Neural cell (in vitro differentiated cells): ENCODE data around the gene KRT35. TPM values are rescaled to one million over a fixed set of nuclear protein-coding genes. Genes with fewer than 3 reads are reported as not detected.

Experiments used
- H2AFZ ChIP-seq: fragments of 200-600, 300-800 bp; sonication (generic), shearing (Covaris generic); 2 replicates; pipeline ENCODE4 v1.6.0; 2014; ENCODE audit warnings: low read depth, mild to moderate bottlenecking, antibody characterized with exemption, low read length, moderate library complexity
- H3F3A ChIP-seq: fragments of 200-600 bp; shearing (Covaris generic); 2 replicates; pipeline ENCODE4 v1.6.1; 2016; ENCODE audit warnings: mild to moderate bottlenecking, moderate library complexity, mixed read lengths, antibody characterized with exemption, low read length; ENCODE audit not compliant: insufficient read depth, poor library complexity, severe bottlenecking
- H3K27ac ChIP-seq: fragments of 200-600, 300-800 bp; sonication (generic), shearing (Covaris generic); 2 replicates; pipeline ENCODE4 v1.5.1; 2014; ENCODE audit warnings: mild to moderate bottlenecking, low read length, moderate library complexity
- H3K27me3 ChIP-seq: fragments of 300-800, 200-600 bp; sonication (generic), shearing (Covaris generic); 2 replicates; pipeline ENCODE4 v1.6.0; 2014; ENCODE audit warnings: mild to moderate bottlenecking, low read depth, low read length, moderate library complexity; ENCODE audit not compliant: insufficient read depth
- H3K36me3 ChIP-seq: fragments of 300-800, 200-600 bp; sonication (generic), shearing (Covaris generic); 2 replicates; pipeline ENCODE4 v1.5.1; 2014; ENCODE audit warnings: mild to moderate bottlenecking, antibody characterized with exemption, low read length, moderate library complexity; ENCODE audit not compliant: insufficient read depth
- H3K4me2 ChIP-seq: fragments of 300-800, 200-600 bp; sonication (generic), shearing (Covaris generic); 2 replicates; pipeline ENCODE4 v1.6.0; 2014; ENCODE audit warnings: mild to moderate bottlenecking, low read length
- H3K4me3 ChIP-seq: fragments of 300-800, 200-600 bp; sonication (generic), shearing (Covaris generic); 2 replicates; pipeline ENCODE4 v1.5.1; 2014; ENCODE audit warnings: mild to moderate bottlenecking, low read length, moderate library complexity
- H3K79me2 ChIP-seq: fragments of 200-600 bp; shearing (Covaris generic); replicated peaks from 2 replicates; pipeline ENCODE4 v1.6.0; 2014; ENCODE audit warnings: mild to moderate bottlenecking, low read length, moderate library complexity; ENCODE audit not compliant: insufficient read depth
- H3K9ac ChIP-seq: fragments of 300-800, 200-600 bp; sonication (generic), shearing (Covaris generic); 2 replicates; pipeline ENCODE4 v1.6.1; 2016; ENCODE audit warnings: mild to moderate bottlenecking, low read length, mixed read lengths
- H3K9me2 ChIP-seq: fragments of 200-600 bp; shearing (Covaris generic); 2 replicates; pipeline ENCODE4 v1.6.1; 2016; ENCODE audit warnings: mild to moderate bottlenecking, low read length, mixed read lengths; ENCODE audit not compliant: insufficient read depth
- H3K9me3 ChIP-seq: fragments of 200-600, 300-800 bp; sonication (generic), shearing (Covaris generic); 2 replicates; pipeline ENCODE4 v1.6.1; 2016; ENCODE audit warnings: mild to moderate bottlenecking, mixed run types, low read length, moderate library complexity, mixed read lengths
- H4K20me1 ChIP-seq: fragments of 200-600 bp; shearing (Covaris generic); 2 replicates; pipeline ENCODE4 v1.6.1; 2016; ENCODE audit warnings: mild to moderate bottlenecking, mixed run types; ENCODE audit not compliant: insufficient read depth
- CTCF ChIP-seq: fragments of 450-650 bp; IDR thresholded peaks from 2 replicates; pipeline ENCODE4 v1.5.1; 2014; ENCODE audit warnings: antibody characterized with exemption, mild to moderate bottlenecking, moderate library complexity; ENCODE audit not compliant: poor library complexity, severe bottlenecking
- EP300 ChIP-seq: fragments of 450-650 bp; conservative IDR thresholded peaks from 2 replicates; pipeline ENCODE4 v1.6.1; 2014; ENCODE audit warnings: antibody characterized with exemption, mild to moderate bottlenecking, moderate library complexity; ENCODE audit not compliant: poor library complexity, severe bottlenecking
- EZH2 ChIP-seq: fragments of 200-600, 300-800 bp; shearing (Covaris generic), sonication (generic); IDR thresholded peaks from 2 replicates; pipeline ENCODE4 v1.6.1; 2014; ENCODE audit warnings: antibody characterized with exemption, low read length, borderline replicate concordance, mild to moderate bottlenecking; ENCODE audit not compliant: insufficient read depth, poor library complexity, severe bottlenecking
- MXI1 ChIP-seq: fragments of 450-650 bp; conservative IDR thresholded peaks from 2 replicates; pipeline ENCODE4 v1.6.1; 2014; ENCODE audit warnings: antibody characterized with exemption, mild to moderate bottlenecking; ENCODE audit not compliant: poor library complexity, severe bottlenecking
- POLR2AphosphoS5 ChIP-seq: IDR thresholded peaks from 2 replicates; pipeline ENCODE4 v1.6.1; 2012
- RAD21 ChIP-seq: fragments of 450-650 bp; conservative IDR thresholded peaks from 2 replicates; pipeline ENCODE4 v1.6.1; 2014; ENCODE audit warnings: antibody characterized with exemption, mild to moderate bottlenecking, moderate library complexity
- REST ChIP-seq: IDR thresholded peaks from 2 replicates; pipeline ENCODE4 v1.6.1; 2012; ENCODE audit warnings: borderline replicate concordance
- SMC3 ChIP-seq: fragments of 450-650 bp; conservative IDR thresholded peaks from 2 replicates; pipeline ENCODE4 v1.6.1; 2014; ENCODE audit warnings: antibody characterized with exemption, mild to moderate bottlenecking, moderate library complexity; ENCODE audit not compliant: poor library complexity
- TAF1 ChIP-seq: IDR thresholded peaks from 2 replicates; pipeline ENCODE4 v1.6.1; 2012; ENCODE audit warnings: low read depth
- polyA plus RNA-seq: library from polyadenylated mRNA; depleted of rRNA; stranded (reverse); fragments of >200 nt; gene quantifications from 2 replicates; pipeline ENCODE4 v1.2.3, GENCODE V29; 2014

The KRT35 gene
- polyA plus RNA-seq, 1 donor from 2014 or later, result not detected

- Histone ChIP-seq H3K27ac (no peak overlapping the region), H3K9ac (no peak overlapping the region), H3K36me3 (no peaks in the 10 kb centered on the region), H3K4me3 (no peak overlapping the region), H3K9me3 (no peaks in the 10 kb centered on the region), H3F3A (no peaks in the 10 kb centered on the region), H3K4me2 (no peak overlapping the region), H2AFZ (no peak overlapping the region), H3K9me2 (no peaks in the 10 kb centered on the region), H4K20me1 (no peaks in the 10 kb centered on the region), H3K27me3 (no peaks in the 10 kb centered on the region), H3K79me2 (no peaks in the 10 kb centered on the region)
- TF ChIP-seq TAF1, result no peak
Measured at GRCh38 chr17:41513168-41513547, 32.2 kb upstream of the KRT35 start.

GRCh38 chr17:41512546-41513167 lies 31.7 kb upstream of the KRT35 start:
- H3K9me3 ChIP-seq, result no peaks in the 10 kb centered on the region
- H3K27ac ChIP-seq, result no peak overlapping the region
- H3K27me3 ChIP-seq, result no peaks in the 10 kb centered on the region
- no peaks in the 10 kb centered on the region for H3F3A ChIP-seq
- no peak overlapping the region for H3K9ac ChIP-seq
- no peak for TF ChIP-seq POLR2AphosphoS5
- TF ChIP-seq EZH2, result no peak
- no peak for TF ChIP-seq EP300
- no peak for TF ChIP-seq SMC3
- TF ChIP-seq TAF1, result no peak
- no peak for TF ChIP-seq CTCF
- no peak for TF ChIP-seq RAD21
- TF ChIP-seq REST, result no peak
- no peak for TF ChIP-seq MXI1
- no peak overlapping the region for H3K4me2 ChIP-seq
- no peaks in the 10 kb centered on the region for H3K36me3 ChIP-seq
- H3K4me3 ChIP-seq, result no peak overlapping the region
- H2AFZ ChIP-seq, result no peak overlapping the region
- H3K79me2 ChIP-seq, result no peaks in the 10 kb centered on the region
- H4K20me1 ChIP-seq, result no peaks in the 10 kb centered on the region
- no peaks in the 10 kb centered on the region for H3K9me2 ChIP-seq

- Histone ChIP-seq H3K79me2 (no peaks in the 10 kb centered on the region), H3F3A (no peaks in the 10 kb centered on the region), H3K27me3 (no peaks in the 10 kb centered on the region), H3K36me3 (no peaks in the 10 kb centered on the region), H2AFZ (no peak overlapping the region), H3K9me3 (no peaks in the 10 kb centered on the region), H4K20me1 (no peaks in the 10 kb centered on the region), H3K4me2 (no peak overlapping the region), H3K9me2 (no peaks in the 10 kb centered on the region), H3K27ac (no peak overlapping the region), H3K4me3 (no peak overlapping the region), H3K9ac (no peak overlapping the region)
- no peak for TF ChIP-seq TAF1
- no peak for TF ChIP-seq EP300
- no peak for TF ChIP-seq EZH2
- no peak for TF ChIP-seq CTCF
- no peak for TF ChIP-seq REST
- TF ChIP-seq POLR2AphosphoS5, result no peak
- no peak for TF ChIP-seq MXI1
- TF ChIP-seq SMC3, result no peak
- no peak for TF ChIP-seq RAD21
Measured at GRCh38 chr17:41511716-41512115, 30.8 kb upstream of the KRT35 start.
